T1000 (cell line): ENCODE data around the gene DYNLT4.
"Not testable (repeated sequence)": the region's sequence is repeated elsewhere in the genome, so short reads cannot be mapped to it uniquely, and the experiment has no call there.

Source experiments
- DNase-seq: peaks from one replicate; lab custom pipeline; 2025; ENCODE audit warnings: mixed read lengths; lab: John Stamatoyannopoulos, UW

DYNLT4 gene

GRCh38 chr1:44808938-44809917, 2.1 kb upstream of the DYNLT4 start:
- DNase-seq, result no peak

- DNase-seq, result peak; percentile 75
Measured at GRCh38 chr1:44808063-44808937, 1.1 kb upstream of the DYNLT4 start, which contains the start of gene BTBD19. Gene BTBD19 (plus strand): TSS chr1:44808523. CDS start chr1:44808821, 298 bp downstream.

GRCh38 chr1:44807364-44808062, 362 bp upstream of the DYNLT4 start:
- DNase-seq, result peak; percentile 96

- no peak for DNase-seq
Measured at GRCh38 chr1:44806025-44806703, 987 bp downstream of the DYNLT4 start.

- DNase-seq, result no peak
Measured at GRCh38 chr1:44805311-44806024, 1.7 kb downstream of the DYNLT4 start.

- DNase-seq, result peak; percentile 21
Measured at GRCh38 chr1:44803312-44804095, 3.6 kb downstream of the DYNLT4 start.

GRCh38 chr1:44803062-44803311, 4.2 kb downstream of the DYNLT4 start:
- DNase-seq, result no peak

- DNase-seq, result no peak
Measured at GRCh38 chr1:44802306-44803061, 4.7 kb downstream of the DYNLT4 start.

- DNase-seq, result no peak
Measured at GRCh38 chr1:44801491-44802305, 5.5 kb downstream of the DYNLT4 start.

GRCh38 chr1:44799770-44800584, 7.2 kb downstream of the DYNLT4 start, which contains the start of gene PLK3:
Gene PLK3 (plus strand): TSS chr1:44800377. CDS start chr1:44800464, 87 bp downstream.
- DNase-seq, result peak; percentile 98

- DNase-seq, result no peak
Measured at GRCh38 chr1:44798481-44799365, 8.4 kb downstream of the DYNLT4 start.

GRCh38 chr1:44797886-44798285, 9.3 kb downstream of the DYNLT4 start:
- DNase-seq, result not testable (repeated sequence)

GRCh38 chr1:44792736-44793502, 14.2 kb downstream of the DYNLT4 start:
- no peak for DNase-seq

- no peak for DNase-seq
Measured at GRCh38 chr1:44790968-44791801, 16.0 kb downstream of the DYNLT4 start.
